HG02642 (cell line): ENCODE measurements around the gene RPS26.
A peak's percentile ranks its signal among the peaks of the same experiment; 100 is the strongest.
"Not testable (repeated sequence)": the region's sequence is repeated elsewhere in the genome, so short reads cannot be mapped to it uniquely, and the experiment has no call there.

Experiments used
- ATAC-seq: cut with Tn5 transposase; IDR thresholded peaks from one replicate; pipeline ENCODE4 v1.9.1; 2021; ENCODE audit warnings: mild to moderate bottlenecking; ENCODE audit not compliant: unreplicated experiment, poor library complexity

Gene RPS26

GRCh38 chr12:56041552-56042429 is at the start of gene RPS26:
RPS26 (plus strand) TSS chr12:56041918; CDS start chr12:56042167, 249 bp downstream.
- peak; percentile 96 for ATAC-seq

- no peak for ATAC-seq
Measured at GRCh38 chr12:55993230-55993853, 48.4 kb upstream of the RPS26 start.

GRCh38 chr12:55995366-55995765 is 46.4 kb upstream of the RPS26 start:
- ATAC-seq, result no peak

GRCh38 chr12:55996201-55996714 is 45.5 kb upstream of the RPS26 start:
- no peak for ATAC-seq

- peak; percentile 99 for ATAC-seq
Measured at GRCh38 chr12:55996715-55997534, 44.8 kb upstream of the RPS26 start, which contains the start of gene SUOX. SUOX (plus strand) TSS chr12:55997276; CDS start chr12:56002222, 4,946 bp downstream.

- ATAC-seq, result peak; percentile 1
Measured at GRCh38 chr12:55997535-55997859, 44.2 kb upstream of the RPS26 start.

- not testable (repeated sequence) for ATAC-seq
Measured at GRCh38 chr12:55999522-55999921, 42.2 kb upstream of the RPS26 start.

GRCh38 chr12:55999999-56000540 is 41.6 kb upstream of the RPS26 start:
- ATAC-seq, result not testable (repeated sequence)

- no peak for ATAC-seq
Measured at GRCh38 chr12:56001487-56002100, 40.1 kb upstream of the RPS26 start.

GRCh38 chr12:56003376-56003775 is 38.3 kb upstream of the RPS26 start:
- not testable (repeated sequence) for ATAC-seq

GRCh38 chr12:56004211-56004610 is 37.5 kb upstream of the RPS26 start:
- no peak for ATAC-seq

GRCh38 chr12:56007564-56008559 is 33.9 kb upstream of the RPS26 start:
- peak; percentile 57 for ATAC-seq

- ATAC-seq, result no peak
Measured at GRCh38 chr12:56010111-56010570, 31.6 kb upstream of the RPS26 start.

GRCh38 chr12:56011509-56012090 is 30.1 kb upstream of the RPS26 start:
- no peak for ATAC-seq

- no peak for ATAC-seq
Measured at GRCh38 chr12:56013482-56013881, 28.2 kb upstream of the RPS26 start.

- no peak for ATAC-seq
Measured at GRCh38 chr12:56014205-56014604, 27.5 kb upstream of the RPS26 start.

GRCh38 chr12:56017181-56017580 is 24.5 kb upstream of the RPS26 start:
- no peak for ATAC-seq

- no peak for ATAC-seq
Measured at GRCh38 chr12:56018356-56018755, 23.4 kb upstream of the RPS26 start.
